GM04504 (cell line): ENCODE results near the gene FAM227B.
"Not testable (repeated sequence)": the region's sequence is repeated elsewhere in the genome, so short reads cannot be mapped to it uniquely, and the experiment has no call there.

ENCODE experiments used
- DNase-seq: peaks from one replicate; pipeline ENCODE4 v3.0.0-alpha.2; 2012; ENCODE audit warnings: low read depth

Gene FAM227B

GRCh38 chr15:49438962-49439631 is 181.5 kb downstream of the FAM227B start:
- DNase-seq = no peak

- no peak for DNase-seq
These were observed 183.9 kb downstream of the FAM227B start for GRCh38 chr15:49436751-49437150.

DNA sequence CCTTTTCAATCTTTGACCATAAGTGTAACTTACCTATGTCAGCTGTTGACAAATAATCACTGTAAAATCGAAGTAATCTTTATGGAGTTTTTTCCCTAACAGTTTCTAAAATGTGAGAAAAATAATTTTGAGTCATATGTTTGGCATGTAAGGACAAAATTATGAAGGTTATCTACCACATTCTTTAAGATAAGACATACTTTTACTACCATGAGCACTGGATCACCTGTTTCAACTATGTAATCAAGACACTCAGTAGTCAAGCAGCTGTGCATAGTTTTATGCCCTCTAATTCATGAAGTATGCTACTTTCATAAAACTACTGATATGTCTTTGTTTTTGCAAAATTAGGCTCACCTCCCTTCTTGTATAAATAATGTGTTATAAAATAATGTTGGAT is 185.4 kb downstream of the FAM227B start:
- DNase-seq = no peak

DNA sequence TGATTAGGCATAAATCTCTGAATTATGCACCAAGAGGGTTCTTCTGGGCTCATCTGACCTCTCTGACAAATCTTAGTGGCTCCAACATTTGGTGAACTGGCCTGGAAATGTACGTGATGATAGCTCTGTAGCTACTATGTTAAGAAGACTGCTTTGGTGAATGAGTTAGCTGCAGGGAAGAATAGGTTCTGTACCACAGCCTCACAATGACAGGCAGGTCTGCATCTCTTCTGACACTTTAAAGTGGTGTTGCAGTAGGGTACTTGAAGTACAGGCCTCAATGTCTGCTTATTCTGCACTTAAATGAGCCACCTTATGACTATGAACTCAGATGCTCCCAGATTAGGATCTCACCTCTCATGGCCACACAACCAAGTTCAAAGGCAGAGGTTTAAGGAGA is 190.6 kb downstream of the FAM227B start:
- DNase-seq = no peak

DNA sequence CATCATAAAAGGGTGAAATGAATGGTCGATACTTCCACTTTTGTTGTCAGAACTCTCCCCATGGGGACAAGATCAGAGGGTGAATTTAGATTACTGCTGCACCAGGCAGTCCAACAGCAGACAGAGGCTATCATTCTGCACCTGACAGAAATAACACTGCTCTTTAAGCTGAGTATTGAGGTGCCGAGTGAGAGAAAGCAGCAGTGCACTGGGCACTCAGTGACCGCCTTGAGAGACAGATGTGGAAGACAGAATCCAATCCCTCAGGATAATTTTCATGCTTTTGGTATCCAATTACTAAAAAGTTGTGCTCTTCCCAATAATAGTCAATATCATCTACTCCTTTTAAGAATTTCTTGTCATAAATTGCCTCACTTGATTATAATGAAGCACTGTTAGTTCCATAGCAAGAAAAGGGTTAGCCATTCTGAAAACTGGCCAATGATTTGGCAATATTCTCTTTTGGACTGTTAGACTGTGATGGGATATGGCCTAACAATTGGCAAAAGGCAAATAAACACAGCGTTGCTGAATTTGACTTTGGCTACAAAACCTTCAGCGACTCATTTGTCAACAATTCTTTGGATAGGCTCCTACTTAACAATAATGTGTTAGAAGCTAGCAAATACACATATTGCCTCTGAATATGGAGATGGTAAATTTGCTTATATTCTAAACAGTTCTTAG is 192.1 kb downstream of the FAM227B start:
- DNase-seq = peak; percentile 42

DNA sequence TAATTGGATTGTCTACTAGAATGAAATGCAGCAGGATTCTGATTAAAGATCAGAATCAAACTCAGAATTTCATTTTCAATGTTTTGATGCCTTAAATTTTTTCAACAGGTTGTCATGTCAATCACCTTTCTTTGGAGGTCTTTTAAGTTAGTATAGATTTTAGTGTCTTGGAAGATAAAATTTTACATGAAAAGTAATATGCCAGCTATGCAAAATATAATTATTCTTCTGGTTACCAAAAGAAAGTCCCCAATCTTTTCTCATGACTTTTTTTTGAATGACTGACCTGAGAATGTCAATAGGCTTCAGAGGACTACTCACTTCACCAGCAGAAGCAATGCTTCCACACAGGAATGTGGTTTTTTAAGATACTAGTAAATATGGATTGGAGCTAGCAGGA is 193.2 kb downstream of the FAM227B start:
- no peak for DNase-seq

DNA sequence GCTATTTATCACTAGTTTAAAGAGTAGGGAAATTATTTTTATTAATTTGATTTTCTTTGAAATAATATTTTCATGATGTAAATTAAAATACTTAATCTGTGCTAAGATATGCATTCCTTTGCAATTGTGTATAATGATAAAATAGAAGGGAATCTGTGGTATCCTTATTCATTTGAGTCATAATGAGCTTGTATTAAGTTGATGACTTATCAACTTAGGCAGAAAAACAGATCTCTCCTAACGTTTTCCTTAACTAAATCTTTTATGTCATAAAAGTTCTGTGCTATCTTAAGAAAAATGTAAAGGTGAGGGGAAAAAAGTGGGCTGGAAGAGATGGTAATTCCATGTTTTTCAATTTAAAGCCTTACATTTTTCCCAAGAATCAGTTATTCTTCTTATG is 195.7 kb downstream of the FAM227B start:
- DNase-seq = no peak

DNA sequence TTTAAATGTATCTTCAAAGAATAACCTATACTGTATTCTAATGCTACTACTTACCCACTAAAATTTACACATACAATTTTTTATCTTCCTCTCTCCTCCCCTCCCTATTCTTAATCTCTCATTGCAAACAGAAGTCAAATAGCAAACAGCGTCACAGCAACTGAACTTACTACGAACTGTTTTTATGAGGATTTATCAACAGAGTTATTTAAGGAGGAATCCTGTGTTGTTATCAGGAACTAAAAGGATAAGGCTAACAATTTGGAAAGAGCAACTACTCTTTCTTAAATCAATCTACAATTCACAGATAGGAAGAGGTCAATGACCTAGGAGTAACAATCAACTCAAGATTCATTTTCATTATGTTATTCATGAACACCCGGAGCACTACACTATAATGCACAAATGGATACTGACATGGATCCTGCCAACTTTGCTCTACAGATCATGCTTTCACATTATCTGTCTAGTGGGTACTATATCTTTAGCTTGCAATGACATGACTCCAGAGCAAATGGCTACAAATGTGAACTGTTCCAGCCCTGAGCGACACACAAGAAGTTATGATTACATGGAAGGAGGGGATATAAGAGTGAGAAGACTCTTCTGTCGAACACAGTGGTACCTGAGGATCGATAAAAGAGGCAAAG is 196.6 kb downstream of the FAM227B start:
- no peak for DNase-seq

DNA sequence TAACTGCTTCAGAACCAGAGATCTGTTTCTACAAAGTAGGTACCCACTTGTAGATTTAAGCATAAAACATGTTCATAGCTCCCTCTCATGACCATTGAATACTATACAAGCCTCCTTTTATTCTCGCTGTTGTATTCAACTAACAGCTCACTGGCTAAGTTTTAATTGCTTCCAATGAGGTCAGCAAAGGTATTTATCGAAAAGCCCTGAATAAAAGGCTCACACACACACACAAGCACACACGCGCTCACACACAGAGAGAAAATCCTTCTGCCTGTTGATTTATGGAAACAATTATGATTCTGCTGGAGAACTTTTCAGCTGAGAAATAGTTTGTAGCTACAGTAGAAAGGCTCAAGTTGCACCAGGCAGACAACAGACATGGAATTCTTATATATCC is 197.6 kb downstream of the FAM227B start, which contains the start of gene FGF7:
FGF7 (plus strand) TSS at position 222 of the 400 bp plus-strand sequence. CDS start 1,056 bp downstream, outside the sequence.
- peak; percentile 78 for DNase-seq

- peak; percentile 44 for DNase-seq
These were observed 198.6 kb downstream of the FAM227B start for GRCh38 chr15:49421991-49422390.

- DNase-seq = no peak
These were observed 201.8 kb downstream of the FAM227B start for GRCh38 chr15:49418811-49419210.

DNA sequence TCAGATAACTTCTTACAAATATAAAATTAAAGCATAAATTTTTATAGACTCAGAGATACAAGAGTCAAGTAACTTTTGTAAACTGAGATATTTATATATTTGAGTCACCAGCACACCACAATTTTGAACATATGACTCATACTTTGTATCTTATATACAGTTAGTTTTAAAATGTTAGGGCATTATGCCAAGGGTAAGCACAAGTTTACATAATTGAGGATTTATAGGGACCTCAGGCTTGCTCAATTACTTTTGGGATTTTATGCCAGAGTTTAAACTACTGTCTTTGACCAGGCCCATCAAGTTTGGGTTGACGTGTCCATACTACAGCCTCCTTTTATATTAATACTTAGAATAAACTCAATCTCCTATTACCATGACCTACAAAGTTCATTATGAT is 205.0 kb downstream of the FAM227B start:
- peak; percentile 38 for DNase-seq

DNA sequence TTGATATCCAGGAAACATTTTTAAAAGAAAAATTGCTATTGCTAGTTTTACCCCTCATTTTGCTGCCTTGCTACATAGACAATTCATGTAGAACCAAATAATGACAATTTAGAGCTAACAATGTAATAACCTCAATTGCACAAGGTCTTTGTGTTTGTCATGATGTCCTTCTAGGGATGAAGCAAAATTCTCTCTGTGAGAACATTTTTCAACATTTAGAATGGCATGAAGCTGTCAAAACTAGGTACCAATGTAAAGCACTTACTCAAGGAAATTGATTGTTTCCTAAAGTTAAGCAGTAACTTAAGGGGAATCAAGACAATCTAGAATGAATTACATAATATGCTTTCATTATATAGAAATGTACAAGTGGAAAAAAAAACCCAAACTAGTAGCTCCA is 205.5 kb downstream of the FAM227B start:
- no peak for DNase-seq

- no peak for DNase-seq
These were observed 207.8 kb downstream of the FAM227B start for GRCh38 chr15:49412797-49413196.

DNA sequence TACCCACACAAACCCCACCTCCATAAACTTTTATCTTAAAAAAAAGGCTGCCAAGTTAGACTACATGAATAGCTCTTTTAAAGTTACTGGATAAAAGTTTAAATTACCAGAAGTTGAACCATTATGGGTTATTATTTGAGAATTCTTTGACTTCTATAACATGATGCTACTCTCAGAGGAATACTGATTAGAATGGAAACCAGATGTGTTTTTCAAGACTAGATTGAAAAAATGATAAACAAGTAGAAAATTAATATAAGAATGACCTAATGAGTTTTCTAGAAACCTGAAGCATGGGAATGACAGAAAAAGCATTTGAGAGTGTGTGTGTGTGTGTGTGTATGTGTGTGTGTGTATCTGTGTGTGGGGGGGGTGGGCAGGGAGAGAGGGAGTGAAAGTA is 210.0 kb downstream of the FAM227B start:
- no peak for DNase-seq

GRCh38 chr15:49406352-49407118 is 214.1 kb downstream of the FAM227B start:
- DNase-seq = no peak

GRCh38 chr15:49402515-49403296 is 217.9 kb downstream of the FAM227B start:
- not testable (repeated sequence) for DNase-seq

- DNase-seq = no peak
These were observed 233.1 kb downstream of the FAM227B start for GRCh38 chr15:49387471-49387870.

DNA sequence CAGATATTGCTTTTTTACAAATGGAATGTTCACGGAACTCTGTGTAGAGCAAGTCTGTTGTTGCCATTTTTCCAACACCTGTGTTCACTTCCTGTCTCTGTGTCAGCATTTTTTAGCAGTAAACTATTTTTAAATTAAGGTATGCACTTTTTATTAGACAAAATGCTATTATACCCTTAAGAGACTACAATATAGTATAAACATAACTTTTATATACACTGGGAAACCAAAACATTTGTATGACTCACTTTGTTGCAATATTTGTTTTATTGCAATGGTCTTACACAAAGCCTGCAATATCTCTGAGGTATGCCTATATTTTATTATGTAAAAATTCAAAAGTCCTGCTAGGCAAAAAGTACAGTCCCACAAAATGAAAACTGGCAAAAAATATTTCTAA is 237.4 kb downstream of the FAM227B start:
- peak; percentile 17 for DNase-seq

DNA sequence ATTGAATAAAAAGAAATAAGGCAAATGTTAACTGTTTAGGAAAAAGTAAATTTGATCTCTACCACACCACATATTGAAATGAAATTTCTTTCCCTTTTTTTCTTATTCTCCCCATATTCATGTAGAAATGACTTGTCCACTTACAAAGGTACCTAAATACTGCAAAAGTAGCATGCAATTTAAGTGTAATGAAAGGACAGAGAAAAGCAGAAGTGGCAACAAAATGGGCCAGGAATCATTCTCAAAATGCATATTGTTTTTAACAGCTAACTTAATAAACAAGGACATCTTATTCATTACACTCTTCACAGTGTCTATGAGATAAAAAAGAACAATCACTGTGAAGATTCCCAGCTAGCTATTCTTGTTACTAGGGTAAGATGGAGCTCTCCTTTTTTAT is 238.2 kb downstream of the FAM227B start:
- DNase-seq = no peak

DNA sequence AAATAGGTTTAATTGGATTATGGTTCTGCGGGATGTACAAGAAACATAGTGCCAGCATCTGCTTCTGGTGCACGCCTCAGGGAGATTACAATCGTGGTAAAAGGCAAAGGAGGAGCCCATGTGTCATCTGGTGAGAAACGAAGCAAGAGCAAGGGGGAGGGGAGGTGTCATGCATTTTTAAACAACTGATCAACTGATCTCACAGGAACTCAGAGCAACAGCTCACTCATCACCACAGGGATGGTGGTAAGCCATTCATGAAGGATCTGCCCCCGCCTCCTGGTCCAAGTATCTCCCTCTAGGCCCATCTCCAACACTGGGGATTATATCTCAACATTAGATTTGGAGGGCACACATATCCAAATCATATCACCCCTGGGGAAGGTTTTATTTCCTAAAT is 239.7 kb downstream of the FAM227B start:
- no peak for DNase-seq

- DNase-seq = no peak
These were observed 240.6 kb downstream of the FAM227B start for GRCh38 chr15:49379996-49380395.
